GM10266 (cell line): ENCODE results near the gene KREMEN1.

Experiments used
- DNase-seq: peaks from one replicate; pipeline ENCODE4 v3.0.0; 2012; ENCODE audit errors: extremely low spot score
- TF ChIP-seq, protein P1 (sequence below): IDR thresholded peaks from 2 replicates; pipeline ENCODE4 v1.5.1; 2012; ENCODE audit warnings: mild to moderate bottlenecking, low read depth; ENCODE audit not compliant: control insufficient read depth, insufficient read depth; ENCODE audit errors: missing control alignments

Gene KREMEN1

DNA sequence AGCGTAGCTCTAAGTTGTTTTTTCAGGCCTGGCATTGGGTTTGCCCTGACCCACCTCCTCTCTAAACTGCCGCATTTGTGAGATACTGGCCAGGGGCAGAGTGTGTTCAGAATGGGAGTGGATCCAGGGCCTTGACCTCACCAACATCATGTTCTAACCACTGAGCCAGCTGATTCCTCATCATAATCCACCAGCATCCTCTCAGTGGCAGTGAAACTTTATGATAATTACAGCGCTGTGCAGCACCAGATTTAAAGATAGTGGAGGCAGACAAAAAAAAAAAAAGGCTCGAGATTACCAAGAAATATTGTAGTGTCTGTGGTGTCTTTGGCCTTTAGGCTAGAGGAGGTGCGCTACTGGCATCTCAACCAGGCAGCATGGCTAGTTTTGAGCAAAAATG, 53.0 kb downstream of the KREMEN1 start:
- TF ChIP-seq, protein P1, sequence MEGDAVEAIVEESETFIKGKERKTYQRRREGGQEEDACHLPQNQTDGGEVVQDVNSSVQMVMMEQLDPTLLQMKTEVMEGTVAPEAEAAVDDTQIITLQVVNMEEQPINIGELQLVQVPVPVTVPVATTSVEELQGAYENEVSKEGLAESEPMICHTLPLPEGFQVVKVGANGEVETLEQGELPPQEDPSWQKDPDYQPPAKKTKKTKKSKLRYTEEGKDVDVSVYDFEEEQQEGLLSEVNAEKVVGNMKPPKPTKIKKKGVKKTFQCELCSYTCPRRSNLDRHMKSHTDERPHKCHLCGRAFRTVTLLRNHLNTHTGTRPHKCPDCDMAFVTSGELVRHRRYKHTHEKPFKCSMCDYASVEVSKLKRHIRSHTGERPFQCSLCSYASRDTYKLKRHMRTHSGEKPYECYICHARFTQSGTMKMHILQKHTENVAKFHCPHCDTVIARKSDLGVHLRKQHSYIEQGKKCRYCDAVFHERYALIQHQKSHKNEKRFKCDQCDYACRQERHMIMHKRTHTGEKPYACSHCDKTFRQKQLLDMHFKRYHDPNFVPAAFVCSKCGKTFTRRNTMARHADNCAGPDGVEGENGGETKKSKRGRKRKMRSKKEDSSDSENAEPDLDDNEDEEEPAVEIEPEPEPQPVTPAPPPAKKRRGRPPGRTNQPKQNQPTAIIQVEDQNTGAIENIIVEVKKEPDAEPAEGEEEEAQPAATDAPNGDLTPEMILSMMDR, result no peak
- no peak for DNase-seq

DNA sequence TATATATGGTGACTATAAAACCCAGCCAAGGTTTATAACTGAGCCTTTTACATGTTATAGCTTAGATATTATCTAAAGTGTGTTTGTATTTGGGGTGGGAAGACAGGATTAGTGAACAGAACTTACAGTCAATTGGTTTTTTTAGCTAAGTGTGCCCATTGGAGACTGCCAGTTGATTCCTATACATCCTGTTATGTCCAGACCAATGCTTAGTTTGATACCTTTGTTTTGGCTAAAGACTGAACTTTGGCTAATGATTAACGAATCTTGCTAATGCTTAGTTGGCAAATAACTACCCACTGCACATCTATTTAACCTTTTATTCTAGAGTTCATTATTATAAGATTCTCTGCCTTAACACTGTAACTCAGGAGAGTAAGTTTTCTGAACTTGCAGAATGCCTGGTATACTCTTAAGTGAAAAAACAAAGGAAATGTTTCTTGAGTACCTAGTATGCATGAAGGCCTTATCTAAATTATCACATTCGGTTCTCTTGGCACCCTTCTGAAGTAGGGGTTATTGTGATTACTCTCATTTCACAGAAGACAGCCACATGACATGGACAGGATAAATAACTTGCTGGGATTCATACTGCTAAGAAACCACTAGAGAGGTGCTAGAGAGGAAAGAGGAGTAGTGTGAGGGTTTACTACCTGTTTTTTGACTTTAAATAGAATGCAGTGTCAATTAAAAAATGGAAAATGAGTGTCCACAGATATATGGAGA, 54.0 kb downstream of the KREMEN1 start:
- DNase-seq, result no peak
- TF ChIP-seq, protein P1, result no peak

DNA sequence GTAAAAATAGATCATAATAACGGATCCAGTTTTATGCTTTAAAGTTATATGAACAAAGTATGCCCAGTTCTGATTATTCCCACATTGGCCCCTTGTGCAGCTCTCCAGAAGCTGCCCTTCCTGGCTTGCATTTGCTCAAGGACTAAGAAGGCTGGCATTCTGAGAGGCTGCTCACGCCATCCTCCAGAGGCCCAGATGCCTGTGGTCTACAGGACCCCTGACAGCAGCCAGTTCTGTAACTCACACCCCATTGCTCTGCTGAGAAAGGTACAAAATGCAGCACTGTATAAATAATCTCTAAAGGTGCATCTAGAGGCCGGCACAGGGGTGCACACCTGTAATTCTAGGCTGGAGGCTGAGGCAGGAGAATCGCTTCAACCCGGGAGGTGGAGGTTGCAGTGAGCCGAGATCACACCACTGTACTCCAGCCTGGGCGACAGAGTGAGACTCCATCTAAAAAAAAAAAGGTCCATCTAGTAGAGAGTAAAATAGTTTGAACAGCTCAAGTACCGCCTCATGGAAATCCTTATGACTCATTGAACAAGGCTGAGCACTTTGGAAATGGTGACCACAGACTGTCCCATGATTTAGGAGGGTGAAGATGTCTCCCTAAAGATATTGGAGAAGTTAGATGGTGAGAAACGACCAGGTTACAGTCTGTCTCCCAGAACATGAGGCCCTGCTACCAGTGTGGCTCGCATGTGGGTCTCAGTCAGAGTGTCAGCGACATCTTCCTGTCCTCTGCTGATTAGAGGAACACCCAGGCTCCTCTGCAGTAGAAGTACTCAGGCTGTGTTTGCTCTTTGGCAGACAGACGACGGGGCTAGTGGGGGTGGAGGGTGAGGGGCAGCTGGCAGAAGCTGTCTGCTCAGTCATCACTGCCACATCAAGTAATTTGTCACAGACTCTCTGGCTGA, 56.3 kb downstream of the KREMEN1 start:
- no peak for DNase-seq

DNA sequence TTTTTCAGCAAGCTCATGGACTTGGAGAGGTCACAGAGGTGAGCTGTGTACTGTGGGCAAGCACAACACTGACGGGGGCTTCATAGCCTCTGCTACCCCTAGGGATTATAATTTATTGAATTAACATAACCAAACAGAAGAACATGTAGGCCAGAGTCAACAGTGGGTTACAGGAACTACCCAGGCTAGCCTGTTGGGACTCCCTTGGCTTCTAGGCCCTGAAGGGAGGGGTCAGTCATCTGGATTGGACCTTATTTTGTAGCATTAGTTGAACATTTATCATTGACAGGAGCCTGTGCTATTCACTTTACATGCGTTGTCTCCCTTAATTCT, 56.9 kb downstream of the KREMEN1 start:
- DNase-seq, result no peak

More for the DNA sequence above, 56.3 kb downstream of the KREMEN1 start:
- TF ChIP-seq, protein P1, result no peak

DNA sequence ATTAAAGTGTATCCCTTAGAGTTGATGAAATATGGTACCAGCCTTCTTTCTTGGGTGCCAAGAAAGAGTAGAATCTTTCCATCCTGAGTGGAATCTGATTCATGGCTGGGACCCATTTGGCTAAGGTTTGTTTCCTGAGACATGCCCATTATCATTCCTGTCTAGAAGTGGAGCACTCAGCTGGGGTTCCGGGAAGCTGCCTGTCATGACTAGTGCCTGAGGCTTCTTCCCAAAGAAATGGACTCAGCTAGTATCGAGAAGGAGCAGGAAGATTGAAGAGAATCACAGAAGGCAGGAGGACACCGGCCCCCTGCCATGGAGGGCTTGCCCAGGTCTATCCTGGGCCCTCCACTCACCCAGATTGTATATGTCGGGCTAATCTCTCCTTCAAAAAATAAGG, 57.6 kb downstream of the KREMEN1 start:
- DNase-seq, result no peak
- TF ChIP-seq, protein P1, result no peak

More for the DNA sequence above, 56.9 kb downstream of the KREMEN1 start:
- TF ChIP-seq, protein P1, result no peak

DNA sequence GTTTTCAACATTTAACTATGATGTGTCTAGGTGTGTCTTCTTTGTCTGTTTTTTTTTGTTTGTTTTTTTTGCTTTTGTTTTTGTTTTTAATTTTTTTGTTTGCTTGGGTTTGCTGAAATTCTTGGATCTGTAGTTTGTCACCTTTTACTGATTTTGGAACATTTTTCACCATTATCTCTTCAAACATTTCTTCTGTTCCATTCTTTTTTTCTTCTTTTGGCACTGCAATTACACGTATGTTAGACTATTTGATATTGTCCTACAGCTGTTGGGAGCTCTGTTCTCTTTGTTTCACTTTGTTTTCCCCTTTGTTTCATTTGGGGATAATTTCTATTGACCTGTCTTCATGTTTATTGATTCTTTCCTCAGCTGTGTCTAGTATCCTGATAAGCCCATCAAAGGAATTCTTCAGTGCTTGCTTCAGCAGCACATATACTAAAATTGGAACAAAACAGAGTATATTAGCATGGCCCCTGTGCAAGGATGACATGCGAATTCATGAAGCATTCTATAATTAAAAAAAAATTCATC, 60.8 kb downstream of the KREMEN1 start:
- DNase-seq, result no peak
- TF ChIP-seq, protein P1, result no peak

DNA sequence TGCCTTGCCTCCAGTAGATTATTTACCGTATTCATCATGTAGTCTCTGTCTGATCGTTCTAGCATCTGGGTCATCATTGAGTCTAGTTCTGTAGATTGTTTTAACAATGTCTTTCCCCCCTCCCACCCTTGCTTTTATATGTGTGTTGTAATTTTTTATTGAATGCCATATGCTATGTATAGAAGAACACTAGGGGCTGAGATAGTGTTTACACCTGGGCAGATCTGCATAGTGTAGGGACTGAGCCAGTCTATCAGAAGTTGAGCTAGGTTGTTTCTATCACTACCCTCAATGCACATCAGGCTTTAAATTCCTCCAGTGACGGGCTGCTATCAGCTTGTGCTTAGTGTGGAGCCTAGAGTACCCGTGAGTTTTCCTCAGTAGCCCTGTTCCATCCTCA, 61.6 kb downstream of the KREMEN1 start:
- TF ChIP-seq, protein P1, result no peak

More for the DNA sequence above, 61.6 kb downstream of the KREMEN1 start:
- DNase-seq, result no peak
